Astrocyte of the spinal cord (primary cell): ENCODE measurements around the gene EPG5.

Experiments used
- DNase-seq: peaks from one replicate; pipeline ENCODE4 v3.0.0; 2011; ENCODE audit warnings: low read depth, low spot score
- H3K4me3 ChIP-seq: 2 replicates; pipeline ENCODE4 v1.5.1; 2011; ENCODE audit warnings: low read depth, mild to moderate bottlenecking, low read length, moderate library complexity
- in situ Hi-C: cut with HindIII; loops from 2 replicates; pipeline ENCODE4 v1.10.0; 2017; ENCODE audit warnings: low sequenced_read_pairs
- TF ChIP-seq, protein P1 (sequence below): IDR thresholded peaks from 2 replicates; pipeline ENCODE4 v1.5.1; 2012; ENCODE audit warnings: low read depth, mild to moderate bottlenecking, low read length, inconsistent platforms

The EPG5 gene

GRCh38 chr18:45845410-45845809, 121.7 kb downstream of the EPG5 start:
- H3K4me3 ChIP-seq, result no peak overlapping the region
- peak; percentile 34 for DNase-seq
- TF ChIP-seq, protein P1, sequence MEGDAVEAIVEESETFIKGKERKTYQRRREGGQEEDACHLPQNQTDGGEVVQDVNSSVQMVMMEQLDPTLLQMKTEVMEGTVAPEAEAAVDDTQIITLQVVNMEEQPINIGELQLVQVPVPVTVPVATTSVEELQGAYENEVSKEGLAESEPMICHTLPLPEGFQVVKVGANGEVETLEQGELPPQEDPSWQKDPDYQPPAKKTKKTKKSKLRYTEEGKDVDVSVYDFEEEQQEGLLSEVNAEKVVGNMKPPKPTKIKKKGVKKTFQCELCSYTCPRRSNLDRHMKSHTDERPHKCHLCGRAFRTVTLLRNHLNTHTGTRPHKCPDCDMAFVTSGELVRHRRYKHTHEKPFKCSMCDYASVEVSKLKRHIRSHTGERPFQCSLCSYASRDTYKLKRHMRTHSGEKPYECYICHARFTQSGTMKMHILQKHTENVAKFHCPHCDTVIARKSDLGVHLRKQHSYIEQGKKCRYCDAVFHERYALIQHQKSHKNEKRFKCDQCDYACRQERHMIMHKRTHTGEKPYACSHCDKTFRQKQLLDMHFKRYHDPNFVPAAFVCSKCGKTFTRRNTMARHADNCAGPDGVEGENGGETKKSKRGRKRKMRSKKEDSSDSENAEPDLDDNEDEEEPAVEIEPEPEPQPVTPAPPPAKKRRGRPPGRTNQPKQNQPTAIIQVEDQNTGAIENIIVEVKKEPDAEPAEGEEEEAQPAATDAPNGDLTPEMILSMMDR, result no peak
- in situ Hi-C loops, result no loop called here

- in situ Hi-C loops, result no loop called here
- TF ChIP-seq, protein P1, result no peak
- no peak overlapping the region for H3K4me3 ChIP-seq
- no peak for DNase-seq
Observed at GRCh38 chr18:45844938-45845337, 122.2 kb downstream of the EPG5 start.

GRCh38 chr18:45843019-45843418, 124.1 kb downstream of the EPG5 start:
- TF ChIP-seq, protein P1, result no peak
- in situ Hi-C loops, result no loop called here
- no peak for DNase-seq
- no peak overlapping the region for H3K4me3 ChIP-seq

- in situ Hi-C loops, result no loop called here
- no peak overlapping the region for H3K4me3 ChIP-seq
- DNase-seq, result no peak
- TF ChIP-seq, protein P1, result no peak
Observed at GRCh38 chr18:45841765-45842442, 125.2 kb downstream of the EPG5 start.

- in situ Hi-C loops, result no loop called here
- no peak overlapping the region for H3K4me3 ChIP-seq
- TF ChIP-seq, protein P1, result no peak
- no peak for DNase-seq
Observed at GRCh38 chr18:45841060-45841764, 125.9 kb downstream of the EPG5 start.

DNA sequence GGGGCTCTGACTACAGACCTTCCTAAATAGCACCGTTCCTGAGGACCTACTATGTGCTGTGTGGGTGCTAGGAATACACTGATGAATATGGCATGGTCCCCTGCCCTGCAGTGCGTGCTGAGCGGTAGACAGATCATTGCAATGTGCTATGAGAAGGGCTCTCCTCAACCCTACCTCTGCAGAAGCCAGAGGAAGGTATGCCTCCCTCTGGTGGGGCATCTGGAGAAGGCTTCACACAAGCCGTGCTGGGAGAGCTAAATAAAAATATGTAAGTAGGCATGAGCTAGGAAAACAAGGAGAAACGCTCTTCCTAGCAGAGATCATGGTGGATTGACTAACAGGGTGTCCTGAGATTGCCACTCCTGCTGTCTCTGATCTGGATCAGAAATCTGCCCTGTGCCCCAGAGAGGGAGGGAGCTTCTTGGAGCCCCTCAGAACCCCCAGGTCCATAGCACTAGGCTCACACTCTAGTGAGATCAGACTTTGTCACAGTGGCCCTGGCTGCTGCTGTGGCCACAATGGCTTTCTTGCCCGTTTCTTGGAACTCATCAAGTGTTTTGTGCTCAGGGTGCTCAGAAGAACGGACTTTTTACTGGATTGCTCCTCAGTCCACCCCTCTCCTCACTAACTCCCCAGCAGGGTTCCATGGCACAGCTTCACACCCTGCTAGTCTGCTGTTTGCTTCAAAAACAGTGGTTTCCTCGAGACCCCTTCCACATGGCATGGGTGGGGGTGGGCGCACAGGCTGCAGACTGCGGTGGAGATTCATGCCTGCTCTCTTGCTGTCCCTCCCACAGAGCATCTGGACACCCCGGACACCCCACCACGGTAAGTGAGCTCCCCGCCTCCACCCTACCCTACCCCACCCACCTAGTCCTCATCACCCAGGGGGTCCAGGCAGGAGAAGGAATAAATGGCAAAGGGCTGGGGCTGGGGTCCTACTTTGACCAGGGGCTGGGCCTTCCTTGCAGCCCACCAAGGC, 127.4 kb downstream of the EPG5 start:
- in situ Hi-C loops, result no loop called here
- DNase-seq, result peak; percentile 81
- no peak overlapping the region for H3K4me3 ChIP-seq
- TF ChIP-seq, protein P1, result peak; percentile 80
